Adipocyte (in vitro differentiated cells): ENCODE results near the gene RALGPS2.

Experiments
- DNase-seq: peaks from one replicate; pipeline ENCODE4 v3.0.0-alpha.2; 2015; ENCODE audit warnings: low read depth
- H3K27me3 ChIP-seq: replicated peaks from 2 replicates; pipeline ENCODE4 v1.7.0; 2013; ENCODE audit warnings: mild to moderate bottlenecking, low read length, moderate library complexity; ENCODE audit not compliant: control insufficient read depth, insufficient read depth
- H3K36me3 ChIP-seq: 2 replicates; pipeline ENCODE4 v1.7.0; 2013; ENCODE audit warnings: low read length, mild to moderate bottlenecking, moderate library complexity; ENCODE audit not compliant: control insufficient read depth, insufficient read depth, severe bottlenecking
- H3K4me1 ChIP-seq: 2 replicates; pipeline ENCODE4 v1.7.0; 2013; ENCODE audit warnings: mild to moderate bottlenecking, low read length, moderate library complexity; ENCODE audit not compliant: control insufficient read depth, insufficient read depth
- H3K4me3 ChIP-seq: 2 replicates; pipeline ENCODE4 v1.7.0; 2013; ENCODE audit warnings: mild to moderate bottlenecking, low read length, moderate library complexity
- H3K9ac ChIP-seq: 2 replicates; pipeline ENCODE4 v1.7.0; 2013; ENCODE audit warnings: mild to moderate bottlenecking, low read length, moderate library complexity
- H3K9me3 ChIP-seq: 2 replicates; pipeline ENCODE4 v1.7.0; 2013; ENCODE audit warnings: mild to moderate bottlenecking, low read length, moderate library complexity; ENCODE audit not compliant: control insufficient read depth

The RALGPS2 gene, protein sequence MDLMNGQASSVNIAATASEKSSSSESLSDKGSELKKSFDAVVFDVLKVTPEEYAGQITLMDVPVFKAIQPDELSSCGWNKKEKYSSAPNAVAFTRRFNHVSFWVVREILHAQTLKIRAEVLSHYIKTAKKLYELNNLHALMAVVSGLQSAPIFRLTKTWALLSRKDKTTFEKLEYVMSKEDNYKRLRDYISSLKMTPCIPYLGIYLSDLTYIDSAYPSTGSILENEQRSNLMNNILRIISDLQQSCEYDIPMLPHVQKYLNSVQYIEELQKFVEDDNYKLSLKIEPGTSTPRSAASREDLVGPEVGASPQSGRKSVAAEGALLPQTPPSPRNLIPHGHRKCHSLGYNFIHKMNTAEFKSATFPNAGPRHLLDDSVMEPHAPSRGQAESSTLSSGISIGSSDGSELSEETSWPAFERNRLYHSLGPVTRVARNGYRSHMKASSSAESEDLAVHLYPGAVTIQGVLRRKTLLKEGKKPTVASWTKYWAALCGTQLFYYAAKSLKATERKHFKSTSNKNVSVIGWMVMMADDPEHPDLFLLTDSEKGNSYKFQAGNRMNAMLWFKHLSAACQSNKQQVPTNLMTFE

DNA sequence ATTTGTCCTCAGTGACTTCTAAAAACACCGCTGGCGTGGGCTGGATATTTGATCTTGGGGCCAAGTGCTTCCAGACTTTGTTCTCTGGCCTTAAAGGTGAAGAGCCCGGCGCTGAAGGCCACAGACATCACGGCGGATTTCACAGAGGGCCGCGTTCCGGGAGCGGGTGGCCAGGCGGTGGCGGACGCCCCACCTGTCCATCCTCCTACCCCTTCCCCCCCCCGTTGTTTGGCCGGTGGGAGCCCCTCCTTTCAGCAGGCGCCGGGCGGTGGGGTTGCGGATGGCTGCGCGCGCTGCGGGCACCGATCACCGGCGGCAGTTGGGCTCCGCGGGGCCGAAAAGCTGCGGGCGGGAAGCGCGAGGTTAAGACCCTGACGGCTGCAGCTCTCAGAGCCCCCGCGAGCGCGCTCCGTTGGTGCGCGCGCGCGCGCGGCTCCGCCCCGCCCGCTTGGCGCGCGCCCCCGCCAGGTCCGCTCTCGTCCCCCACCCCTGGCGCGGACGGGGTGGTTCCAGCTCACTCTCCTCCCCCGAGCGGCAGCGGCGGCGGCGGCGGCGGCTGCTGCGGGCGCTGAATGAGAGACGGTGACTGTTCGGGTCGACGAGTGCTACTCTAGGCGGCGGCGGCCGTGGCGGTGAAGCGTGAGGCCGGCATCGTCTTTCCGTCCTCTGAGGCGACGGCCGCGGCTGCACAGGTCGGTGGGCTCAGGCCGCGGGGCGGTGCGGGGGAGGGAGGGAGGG lies at the start of gene RALGPS2:
Gene RALGPS2, plus strand, starts transcription at position 517 of the 738 bp plus-strand sequence. CDS start 51,521 bp downstream, outside the sequence.
- H3K4me1 ChIP-seq: peaks cover 26% of the 10 kb centered on the region
- DNase-seq: peak; percentile 88
- H3K4me3 ChIP-seq: peak within 1 kb of the TSS; percentile 97
- peak within 1 kb of the TSS; percentile 94 for H3K9ac ChIP-seq
- H3K36me3 ChIP-seq: no peaks in the 10 kb centered on the region
- H3K9me3 ChIP-seq: no peaks in the 10 kb centered on the region
- H3K27me3 ChIP-seq: no peaks in the 10 kb centered on the region

DNA sequence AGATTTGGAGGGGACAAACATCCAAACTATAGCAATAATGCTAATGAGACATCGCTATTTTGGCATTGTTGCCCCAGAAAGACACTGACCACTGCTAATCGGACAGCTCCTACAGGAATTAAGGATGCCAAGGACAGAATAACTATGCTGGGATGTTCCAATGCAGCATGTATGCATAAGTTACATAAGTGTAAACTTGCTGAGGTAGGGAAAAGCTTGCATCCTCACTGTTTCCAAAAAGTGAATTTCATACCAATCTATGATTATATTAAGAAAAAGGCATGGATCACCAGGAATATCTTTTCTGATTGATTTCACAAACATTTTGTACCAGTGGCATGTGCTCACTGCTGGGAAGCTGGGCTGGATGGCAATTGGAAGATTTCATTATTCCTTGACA lies 45.8 kb upstream of the RALGPS2 start:
- Histone ChIP-seq H3K4me1 (peaks cover 22% of the 10 kb centered on the region), H3K36me3 (no peaks in the 10 kb centered on the region), H3K27me3 (no peaks in the 10 kb centered on the region), H3K9ac (no peak overlapping the region), H3K4me3 (no peak overlapping the region), H3K9me3 (peaks cover 3% of the 10 kb centered on the region)
- DNase-seq: no peak

DNA sequence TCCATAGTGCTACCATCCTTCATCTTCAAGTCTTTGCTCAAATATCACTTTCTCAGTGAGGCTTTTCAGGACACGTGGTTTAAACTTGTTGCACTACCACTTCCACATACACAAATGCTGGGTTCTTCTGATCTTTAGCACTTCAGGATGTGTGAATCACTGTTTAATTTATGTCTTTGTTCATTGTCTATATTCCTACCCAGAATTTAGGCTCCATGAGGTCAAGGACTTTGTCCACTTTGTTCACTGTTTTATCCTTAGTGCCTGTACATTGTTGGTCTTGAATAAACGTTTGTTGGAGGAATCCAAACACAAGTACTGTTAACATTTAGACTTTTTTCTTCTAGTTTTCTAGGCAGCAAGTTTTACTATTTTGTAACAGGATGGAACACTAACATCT lies 42.6 kb upstream of the RALGPS2 start:
- H3K4me1 ChIP-seq: peaks cover 41% of the 10 kb centered on the region
- H3K27me3 ChIP-seq: no peaks in the 10 kb centered on the region
- H3K9ac ChIP-seq: peak overlapping the region; percentile 62

DNA sequence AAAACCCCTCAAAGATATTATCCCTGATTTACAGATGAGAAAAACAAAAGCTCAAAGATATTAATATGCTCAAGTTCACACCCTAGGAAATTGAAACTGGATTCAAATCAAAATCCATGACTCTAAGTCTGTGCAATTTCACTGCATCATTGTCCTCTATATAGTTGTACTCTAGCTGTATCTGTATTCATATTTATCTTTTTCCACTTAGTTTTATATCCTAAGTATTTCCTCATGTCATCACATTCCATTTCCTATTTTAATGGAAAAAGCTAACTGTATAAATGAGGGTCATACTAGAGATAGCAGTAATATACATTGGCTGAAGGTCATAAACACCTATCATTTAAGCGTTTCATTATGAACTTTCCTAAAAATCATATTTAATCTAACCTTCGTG lies 42.2 kb upstream of the RALGPS2 start:
- Histone ChIP-seq H3K4me1 (peaks cover 46% of the 10 kb centered on the region), H3K9me3 (no peaks in the 10 kb centered on the region), H3K4me3 (peak overlapping the region; percentile 6), H3K36me3 (no peaks in the 10 kb centered on the region), H3K27me3 (no peaks in the 10 kb centered on the region), H3K9ac (peak overlapping the region; percentile 62)
- DNase-seq: no peak

More for the DNA sequence above, 42.6 kb upstream of the RALGPS2 start:
- Histone ChIP-seq H3K36me3 (no peaks in the 10 kb centered on the region), H3K4me3 (peak overlapping the region; percentile 6), H3K9me3 (no peaks in the 10 kb centered on the region)
- no peak for DNase-seq

DNA sequence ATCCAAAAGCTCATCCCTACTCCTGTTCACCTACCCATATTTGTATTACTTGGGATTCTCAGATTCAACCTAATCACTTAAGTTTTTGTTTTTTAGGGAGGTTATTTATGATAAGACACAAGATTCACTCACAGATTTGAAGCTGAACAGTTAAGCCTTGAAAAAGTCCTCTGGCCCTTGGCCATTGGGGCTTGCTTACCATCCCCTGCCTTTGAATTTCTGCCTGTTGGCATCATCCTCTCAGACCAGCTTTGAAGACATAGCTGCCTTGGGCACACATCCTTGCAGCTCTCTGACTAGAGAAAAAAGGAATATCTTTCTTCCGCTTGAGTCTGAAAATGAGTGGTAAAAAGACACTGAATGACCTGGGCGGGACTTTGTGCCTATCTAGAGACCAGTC lies 41.8 kb upstream of the RALGPS2 start:
- Histone ChIP-seq H3K9me3 (no peaks in the 10 kb centered on the region), H3K36me3 (no peaks in the 10 kb centered on the region), H3K27me3 (no peaks in the 10 kb centered on the region), H3K4me1 (peaks cover 48% of the 10 kb centered on the region), H3K4me3 (peak overlapping the region; percentile 6), H3K9ac (peak overlapping the region; percentile 62)
- DNase-seq: peak; percentile 37

DNA sequence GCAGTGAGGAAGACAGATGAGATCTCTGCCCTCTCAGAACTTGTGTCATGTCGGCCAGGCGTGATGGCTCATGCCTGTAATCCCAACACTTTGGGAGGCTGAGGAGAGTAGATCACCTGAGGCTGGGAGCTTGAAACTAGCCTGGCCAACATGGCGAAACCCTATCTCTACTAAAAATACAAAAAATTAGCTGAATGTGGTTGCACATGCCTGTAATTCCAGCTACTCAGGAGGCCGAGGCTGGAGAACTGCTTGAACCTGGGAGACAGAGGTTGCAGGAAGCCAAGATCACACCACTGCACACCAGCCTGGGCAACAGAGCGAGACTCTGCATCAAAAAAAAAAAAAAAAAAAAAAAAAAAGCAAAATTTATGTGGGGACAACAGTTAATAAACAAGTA lies 40.9 kb upstream of the RALGPS2 start:
- Histone ChIP-seq H3K36me3 (no peaks in the 10 kb centered on the region), H3K4me1 (peaks cover 52% of the 10 kb centered on the region), H3K27me3 (no peaks in the 10 kb centered on the region), H3K4me3 (no peak overlapping the region), H3K9me3 (no peaks in the 10 kb centered on the region), H3K9ac (peak overlapping the region; percentile 58)
- no peak for DNase-seq

DNA sequence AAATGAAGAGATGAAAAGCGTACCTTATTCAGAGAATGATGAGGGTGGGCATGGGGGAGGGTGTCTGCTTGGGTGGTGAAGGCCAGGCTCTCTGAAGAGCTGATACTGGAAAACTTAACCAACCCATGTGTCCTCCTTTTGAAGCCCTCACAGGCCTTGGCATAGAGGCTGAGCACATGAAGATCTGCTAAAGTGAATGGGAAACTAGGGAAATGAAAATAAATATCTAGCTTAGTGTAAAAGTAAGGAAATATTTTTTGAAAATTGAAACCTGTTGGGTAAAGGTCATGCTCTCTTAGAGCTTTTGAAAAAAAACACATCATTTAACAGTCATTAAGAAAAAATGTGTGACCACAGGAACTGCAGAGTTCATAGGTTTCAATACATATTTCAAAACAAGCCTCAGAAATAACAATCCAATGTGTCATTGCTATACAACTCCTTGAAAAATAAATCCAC lies 40.5 kb upstream of the RALGPS2 start:
- peak; percentile 93 for DNase-seq
- Histone ChIP-seq H3K27me3 (no peaks in the 10 kb centered on the region), H3K9me3 (no peaks in the 10 kb centered on the region), H3K9ac (peak overlapping the region; percentile 58), H3K36me3 (no peaks in the 10 kb centered on the region), H3K4me1 (peaks cover 55% of the 10 kb centered on the region), H3K4me3 (no peak overlapping the region)

DNA sequence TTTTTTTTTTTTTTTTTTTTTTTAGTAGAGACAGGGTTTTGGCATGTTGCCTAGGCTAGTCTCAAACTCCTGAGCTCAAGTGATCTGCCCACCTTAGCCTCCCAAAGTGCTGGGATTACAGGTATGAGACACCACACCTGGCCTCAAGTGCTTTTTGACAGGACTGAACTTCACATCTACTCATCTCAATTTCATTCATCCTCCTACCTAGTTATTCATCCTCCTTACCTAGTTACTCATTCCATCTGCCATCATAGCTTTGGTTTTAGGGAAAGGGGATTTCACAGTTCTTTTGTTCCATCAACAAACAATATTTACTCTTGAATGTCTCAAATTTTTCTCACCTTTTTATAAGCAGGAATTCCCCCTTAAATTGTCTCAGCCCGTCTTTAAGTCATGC lies 38.6 kb upstream of the RALGPS2 start:
- Histone ChIP-seq H3K4me3 (no peak overlapping the region), H3K9ac (no peak overlapping the region), H3K36me3 (no peaks in the 10 kb centered on the region), H3K4me1 (peaks cover 57% of the 10 kb centered on the region), H3K9me3 (no peaks in the 10 kb centered on the region), H3K27me3 (no peaks in the 10 kb centered on the region)
- DNase-seq: no peak

DNA sequence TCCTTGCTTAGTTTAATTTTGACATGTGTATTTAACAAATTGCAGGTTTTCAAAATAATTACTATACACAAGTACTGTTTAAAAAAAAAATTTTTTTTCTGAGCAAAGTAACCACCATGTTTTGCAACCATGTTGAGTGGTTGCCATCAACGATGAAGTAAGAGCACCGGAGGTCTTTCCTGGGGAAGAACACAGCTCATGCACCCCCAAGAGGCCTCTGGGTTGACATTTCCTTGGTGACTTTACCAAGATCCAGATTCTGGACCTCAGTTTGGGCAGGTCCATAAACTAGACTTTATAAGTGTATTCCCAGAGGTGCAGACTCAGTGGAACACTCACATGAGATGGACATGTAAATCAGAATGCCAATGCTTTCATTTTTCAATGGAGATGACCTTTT lies 36.8 kb upstream of the RALGPS2 start:
- Histone ChIP-seq H3K9me3 (no peaks in the 10 kb centered on the region), H3K9ac (no peak overlapping the region), H3K27me3 (no peaks in the 10 kb centered on the region), H3K4me1 (peaks cover 45% of the 10 kb centered on the region), H3K36me3 (no peaks in the 10 kb centered on the region), H3K4me3 (no peak overlapping the region)
- DNase-seq: peak; percentile 70

DNA sequence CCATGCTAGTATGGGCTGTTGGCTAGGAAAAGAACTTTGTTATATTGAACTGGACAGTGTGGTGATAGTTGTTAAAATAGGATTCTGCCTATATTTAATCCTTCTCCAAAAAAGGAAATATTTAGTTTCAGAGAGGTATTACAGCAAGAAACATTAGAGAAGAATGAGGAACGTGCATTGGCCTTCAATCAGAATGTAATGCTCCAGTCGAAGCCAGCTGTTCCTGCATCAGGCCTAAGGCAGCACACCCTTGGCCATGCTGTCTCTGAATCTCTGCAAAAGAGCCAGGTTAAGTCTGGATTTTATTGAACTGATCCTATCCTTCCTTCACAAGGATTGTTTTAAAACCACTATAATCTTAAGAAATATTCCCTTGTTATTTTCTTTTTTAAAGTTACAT lies 35.3 kb upstream of the RALGPS2 start:
- Histone ChIP-seq H3K4me1 (peaks cover 31% of the 10 kb centered on the region), H3K27me3 (no peaks in the 10 kb centered on the region), H3K9ac (no peak overlapping the region), H3K9me3 (no peaks in the 10 kb centered on the region), H3K36me3 (no peaks in the 10 kb centered on the region), H3K4me3 (no peak overlapping the region)
- DNase-seq: peak; percentile 53

DNA sequence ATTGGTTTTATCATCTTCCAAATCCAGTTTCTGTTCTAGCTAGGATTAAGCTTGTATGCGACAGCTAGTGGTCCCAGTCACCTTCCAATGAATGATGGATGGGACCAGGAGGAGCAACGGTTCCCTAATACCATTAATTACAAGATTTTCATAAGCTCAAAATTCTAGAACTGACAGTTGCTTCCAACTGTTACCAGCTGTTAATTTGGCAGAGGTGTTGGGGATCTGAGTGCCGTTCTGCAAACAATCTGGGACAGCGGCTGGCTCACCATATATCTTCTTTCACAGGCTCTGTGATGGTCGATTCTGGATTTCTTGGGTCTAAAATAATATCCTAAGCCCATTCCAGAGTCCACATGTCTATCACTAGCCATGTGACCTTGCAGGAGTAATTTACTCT lies 34.5 kb upstream of the RALGPS2 start:
- no peaks in the 10 kb centered on the region for H3K36me3 ChIP-seq
- DNase-seq: no peak
- H3K4me3 ChIP-seq: no peak overlapping the region
- no peaks in the 10 kb centered on the region for H3K27me3 ChIP-seq
- peaks cover 25% of the 10 kb centered on the region for H3K4me1 ChIP-seq
- H3K9ac ChIP-seq: no peak overlapping the region
- H3K9me3 ChIP-seq: no peaks in the 10 kb centered on the region
